H9 (cell line): ENCODE results near the gene PCGF3. TPM values are rescaled to one million over a fixed set of nuclear protein-coding genes. Genes with fewer than 3 reads are reported as not detected.

Experiments used
- DNase-seq: peaks from one replicate; pipeline ENCODE4 v3.0.0-alpha.2; 2017
- H2AFZ ChIP-seq: one replicate; pipeline ENCODE4 v1.6.1; 2013; ENCODE audit warnings: mild to moderate bottlenecking, low read length, control low read depth, moderate library complexity
- H2AK5ac ChIP-seq: 2 replicates; pipeline ENCODE4 v1.6.1; 2013; ENCODE audit warnings: low read length, control low read depth, mixed read lengths; ENCODE audit not compliant: insufficient read length
- H2BK120ac ChIP-seq: one replicate; pipeline ENCODE4 v1.6.1; 2013; ENCODE audit warnings: low read depth, mild to moderate bottlenecking, low read length, control low read depth, inconsistent platforms; ENCODE audit not compliant: poor library complexity, severe bottlenecking
- H2BK12ac ChIP-seq: 2 replicates; pipeline ENCODE4 v1.6.1; 2013; ENCODE audit warnings: low read length, control low read depth, mixed read lengths, low read depth; ENCODE audit not compliant: insufficient read length
- H2BK15ac ChIP-seq: 2 replicates; pipeline ENCODE4 v1.6.1; 2013; ENCODE audit warnings: low read depth, low read length, control low read depth
- H2BK20ac ChIP-seq: one replicate; pipeline ENCODE4 v1.6.1; 2013; ENCODE audit warnings: low read depth, mild to moderate bottlenecking, low read length, control low read depth, inconsistent platforms; ENCODE audit not compliant: poor library complexity, severe bottlenecking
- H2BK5ac ChIP-seq: 2 replicates; pipeline ENCODE4 v1.6.1; 2013; ENCODE audit warnings: low read length, control low read depth, mixed read lengths; ENCODE audit not compliant: insufficient read length
- H3K14ac ChIP-seq: 2 replicates; pipeline ENCODE4 v1.6.1; 2013; ENCODE audit warnings: low read length, control low read depth; ENCODE audit not compliant: insufficient read depth
- H3K18ac ChIP-seq: 2 replicates; pipeline ENCODE4 v1.6.1; 2013; ENCODE audit warnings: low read depth, mild to moderate bottlenecking, mixed read lengths, low read length, control low read depth; ENCODE audit not compliant: insufficient read length
- H3K23ac ChIP-seq: 2 replicates; pipeline ENCODE4 v1.6.1; 2013; ENCODE audit warnings: low read length, control low read depth, mixed read lengths, low read depth; ENCODE audit not compliant: insufficient read length
- H3K23me2 ChIP-seq: 2 replicates; pipeline ENCODE4 v1.6.1; 2013; ENCODE audit warnings: low read depth, mild to moderate bottlenecking, mixed read lengths, low read length, control low read depth; ENCODE audit not compliant: insufficient read length, poor library complexity, severe bottlenecking
- H3K27ac ChIP-seq: 2 replicates; pipeline ENCODE4 v1.5.1; 2013; ENCODE audit warnings: low read length, control low read depth, mixed read lengths, low read depth; ENCODE audit not compliant: insufficient read length
- H3K27me3 ChIP-seq: 2 replicates; pipeline ENCODE4 v1.6.1; 2013; ENCODE audit warnings: low read length, control low read depth, inconsistent platforms; ENCODE audit not compliant: insufficient read depth
- H3K4ac ChIP-seq: 2 replicates; pipeline ENCODE4 v1.6.1; 2013; ENCODE audit warnings: low read depth, mild to moderate bottlenecking, control low read depth, inconsistent platforms, low read length, moderate library complexity
- H3K4me1 ChIP-seq: 2 replicates; pipeline ENCODE4 v1.6.1; 2013; ENCODE audit warnings: low read length, control low read depth, inconsistent platforms; ENCODE audit not compliant: insufficient read depth
- H3K4me2 ChIP-seq: 2 replicates; pipeline ENCODE4 v1.6.1; 2013; ENCODE audit warnings: low read length, control low read depth, mixed read lengths; ENCODE audit not compliant: insufficient read length, insufficient read depth
- H3K56ac ChIP-seq: 2 replicates; pipeline ENCODE4 v1.6.1; 2013; ENCODE audit warnings: low read depth, mild to moderate bottlenecking, mixed read lengths, low read length, control low read depth; ENCODE audit not compliant: insufficient read length
- H3K79me1 ChIP-seq: 2 replicates; pipeline ENCODE4 v1.6.1; 2013; ENCODE audit warnings: low read depth, mild to moderate bottlenecking, moderate library complexity, low read length, control low read depth, inconsistent platforms; ENCODE audit not compliant: insufficient read depth, poor library complexity, severe bottlenecking
- H3K79me2 ChIP-seq: 2 replicates; pipeline ENCODE4 v1.6.1; 2013; ENCODE audit warnings: low read length, control low read depth, inconsistent platforms; ENCODE audit not compliant: insufficient read depth
- H3K9ac ChIP-seq: 2 replicates; pipeline ENCODE4 v1.6.1; 2013; ENCODE audit warnings: low read length, control low read depth, mixed read lengths; ENCODE audit not compliant: insufficient read length; ENCODE audit errors: extremely low read depth
- H3K9me3 ChIP-seq: one replicate; pipeline ENCODE4 v1.6.1; 2013; ENCODE audit warnings: low read depth, low read length, inconsistent platforms; ENCODE audit not compliant: control insufficient read depth
- H3T11ph ChIP-seq: one replicate; pipeline ENCODE4 v1.6.1; 2013; ENCODE audit warnings: mild to moderate bottlenecking, low read length, control low read depth, inconsistent platforms
- H4K20me1 ChIP-seq: one replicate; pipeline ENCODE4 v1.6.1; 2013; ENCODE audit not compliant: control insufficient read depth, insufficient read length, insufficient read depth
- H4K5ac ChIP-seq: 2 replicates; pipeline ENCODE4 v1.6.1; 2013; ENCODE audit warnings: low read depth, mild to moderate bottlenecking, mixed read lengths, low read length, control low read depth; ENCODE audit not compliant: insufficient read length
- H4K8ac ChIP-seq: replicated peaks from 2 replicates; pipeline ENCODE4 v1.6.1; 2013; ENCODE audit warnings: low read length, control low read depth, mixed read lengths, low read depth; ENCODE audit not compliant: insufficient read length
- H4K91ac ChIP-seq: 2 replicates; pipeline ENCODE4 v1.6.1; 2013; ENCODE audit warnings: low read depth, mild to moderate bottlenecking, moderate library complexity, mixed read lengths, low read length, control low read depth; ENCODE audit not compliant: insufficient read length
- H3K27ac Mint-ChIP-seq, 3 experiments: 2 replicates in 2 of 3; 3 replicates in 1 of 3; pipeline ENCODE4 v1.8.0; 2020 to 2021; ENCODE audit warnings: mixed read lengths in 3 of 3, mild to moderate bottlenecking in 1 of 3, moderate library complexity in 1 of 3
- H3K27me3 Mint-ChIP-seq: 2 replicates; pipeline ENCODE4 v1.8.0; 2021; ENCODE audit warnings: low read depth, mild to moderate bottlenecking, moderate library complexity, mixed read lengths
- H3K36me3 Mint-ChIP-seq, 3 experiments: 2 replicates in 2 of 3; 3 replicates in 1 of 3; pipeline ENCODE4 v1.8.0; 2020 to 2021; ENCODE audit warnings: low read depth in 3 of 3, mixed read lengths in 3 of 3; ENCODE audit not compliant: insufficient read depth in 1 of 3
- H3K4me1 Mint-ChIP-seq, 2 experiments: 2 replicates each; pipeline ENCODE4 v1.8.0; 2020; ENCODE audit warnings: mixed read lengths in 2 of 2
- H3K4me3 Mint-ChIP-seq, 2 experiments: 2 replicates in 1 of 2; 3 replicates in 1 of 2; pipeline ENCODE4 v1.8.0; 2020 to 2021; ENCODE audit warnings: mild to moderate bottlenecking in 2 of 2, mixed read lengths in 2 of 2, moderate library complexity in 1 of 2
- H3K9me3 Mint-ChIP-seq, 2 experiments: 2 replicates in 1 of 2; 3 replicates in 1 of 2; pipeline ENCODE4 v1.8.0; 2020; ENCODE audit warnings: mild to moderate bottlenecking in 2 of 2, mixed read lengths in 2 of 2, moderate library complexity in 1 of 2
- CTCF ChIP-seq: fragments of 200-600 bp; sonication (generic); conservative IDR thresholded peaks from 3 replicates; pipeline ENCODE4 v1.8.0; 2021; ENCODE audit warnings: antibody characterized with exemption, mild to moderate bottlenecking
- WGBS: extraction: QIAGEN DNeasy Blood & Tissue Kit; methylation state at CpG from one replicate; pipeline ENCODE4 v1.1.7; 2013; ENCODE audit warnings: missing lambda C conversion rate, low lambda C conversion rate, mixed read lengths; ENCODE audit not compliant: insufficient read length; ENCODE audit errors: extremely low coverage; 5-methylcytosine and 5-hydroxymethylcytosine counted together
- total RNA-seq: library from RNA; stranded (reverse); gene quantifications from 2 replicates; pipeline ENCODE4 v1.2.1, GENCODE V29; 2021

Gene PCGF3
- total RNA-seq, 1 experiment from 2014 or later, result 43.1 TPM

GRCh38 chr4:712916-713632, 7.4 kb downstream of the PCGF3 start:
- no peak for TF ChIP-seq CTCF
- Histone ChIP-seq H4K20me1 (peaks cover 2% of the 10 kb centered on the region), H4K5ac (no peak overlapping the region), H2BK120ac (no peak overlapping the region), H2BK20ac (no peak overlapping the region), H2BK5ac (no peak overlapping the region), H3K56ac (no peak overlapping the region), H3K4me2 (no peak overlapping the region), H4K91ac (no peak overlapping the region), H3K23ac (no peak overlapping the region), H2BK12ac (no peak overlapping the region), H2AK5ac (no peak overlapping the region), H3K27ac (no peak overlapping the region), H3K4me1 (no peaks in the 10 kb centered on the region), H3K9ac (no peak overlapping the region), H3K18ac (no peak overlapping the region), H2BK15ac (no peak overlapping the region), H3K79me1 (peaks cover 18% of the 10 kb centered on the region), H3K14ac (no peak overlapping the region; the same call in 1 of the 2 replicates), H3K4ac (no peak overlapping the region), H2AFZ (no peak overlapping the region), H3K27me3 (no peaks in the 10 kb centered on the region), H3T11ph (no peak overlapping the region), H3K23me2 (no peaks in the 10 kb centered on the region), H3K9me3 (no peaks in the 10 kb centered on the region), H4K8ac (no peak overlapping the region), H3K79me2 (peaks cover 42% of the 10 kb centered on the region; the same call in 1 of the 2 replicates)
- Mint-ChIP-seq H3K9me3 (peaks cover 0 to 4% of the 10 kb centered on the region in 2 experiments; a peak in 2 of 5 replicates), H3K4me3 (no peak overlapping the region), H3K4me1 (peaks cover 3 to 5% of the 10 kb centered on the region in 2 experiments; a peak in 3 of 4 replicates), H3K36me3 (peaks cover 28 to 33% (median 30%) of the 10 kb centered on the region in 3 experiments), H3K27ac (no peak overlapping the region), H3K27me3 (no peaks in the 10 kb centered on the region)
- WGBS, result no CpG with 5 or more reads among the region's 9 CpGs
- DNase-seq, result no peak
